Stomach (tissue), 4 donors: Measurements from ENCODE around the gene CLDN1.

Experiments used
- EP300 ChIP-seq: sonication (generic); formaldehyde crosslinking; IDR thresholded peaks from one replicate; pipeline ENCODE4 v1.6.1; 2017; ENCODE audit warnings: antibody characterized with exemption
- POLR2A ChIP-seq, 4 donors: fragments of 450-650 bp; IDR thresholded peaks; one replicate each; pipeline ENCODE4 v1.6.1; 2016; ENCODE audit warnings: antibody characterized with exemption in 4 of 4, control low read depth in 2 of 4, mild to moderate bottlenecking in 1 of 4, moderate library complexity in 1 of 4
- TF ChIP-seq, protein P1 (sequence below), 7 experiments: fragments of 450-650 bp in 4 of 7; fragments of 200-600 bp in 3 of 7; sonication (generic) in 3 of 7; IDR thresholded peaks; one replicate each; pipeline ENCODE4 v1.5.1; 2016 to 2019; ENCODE audit warnings: antibody characterized with exemption in 7 of 7, control low read depth in 2 of 7, mild to moderate bottlenecking in 1 of 7

DNA sequence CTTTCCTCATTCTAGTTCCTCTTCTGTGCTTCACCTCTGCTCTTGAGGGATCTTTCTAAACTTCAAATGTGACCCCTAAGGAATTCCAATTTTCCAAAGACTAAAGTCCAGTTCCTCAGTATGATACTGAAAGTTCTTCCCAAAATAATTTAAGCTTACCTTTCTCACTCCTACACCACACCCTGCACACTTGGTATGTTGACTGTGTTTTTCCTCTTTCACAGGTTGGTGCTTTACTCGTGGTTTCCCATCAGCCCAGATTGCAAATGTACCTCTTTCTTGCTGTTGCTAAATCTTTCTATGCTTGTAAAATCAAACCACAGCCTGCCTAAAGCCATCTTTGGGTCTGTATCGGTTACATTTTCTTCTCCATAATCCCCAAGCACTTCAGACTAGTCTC is 35.2 kb upstream of the CLDN1 start:
- TF ChIP-seq POLR2A (IDR thresholded peaks at IDR 0.05) (no peak), EP300 (no peak)
- TF ChIP-seq, protein P1, sequence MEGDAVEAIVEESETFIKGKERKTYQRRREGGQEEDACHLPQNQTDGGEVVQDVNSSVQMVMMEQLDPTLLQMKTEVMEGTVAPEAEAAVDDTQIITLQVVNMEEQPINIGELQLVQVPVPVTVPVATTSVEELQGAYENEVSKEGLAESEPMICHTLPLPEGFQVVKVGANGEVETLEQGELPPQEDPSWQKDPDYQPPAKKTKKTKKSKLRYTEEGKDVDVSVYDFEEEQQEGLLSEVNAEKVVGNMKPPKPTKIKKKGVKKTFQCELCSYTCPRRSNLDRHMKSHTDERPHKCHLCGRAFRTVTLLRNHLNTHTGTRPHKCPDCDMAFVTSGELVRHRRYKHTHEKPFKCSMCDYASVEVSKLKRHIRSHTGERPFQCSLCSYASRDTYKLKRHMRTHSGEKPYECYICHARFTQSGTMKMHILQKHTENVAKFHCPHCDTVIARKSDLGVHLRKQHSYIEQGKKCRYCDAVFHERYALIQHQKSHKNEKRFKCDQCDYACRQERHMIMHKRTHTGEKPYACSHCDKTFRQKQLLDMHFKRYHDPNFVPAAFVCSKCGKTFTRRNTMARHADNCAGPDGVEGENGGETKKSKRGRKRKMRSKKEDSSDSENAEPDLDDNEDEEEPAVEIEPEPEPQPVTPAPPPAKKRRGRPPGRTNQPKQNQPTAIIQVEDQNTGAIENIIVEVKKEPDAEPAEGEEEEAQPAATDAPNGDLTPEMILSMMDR (IDR thresholded peaks at IDR 0.05) = no peak
